GM19328 (cell line): ENCODE results near the gene PRKAR2A.

Experiments
- ATAC-seq: cut with Tn5 transposase; IDR thresholded peaks from one replicate; pipeline ENCODE4 v1.9.1; 2021; ENCODE audit warnings: mild to moderate bottlenecking, moderate library complexity; ENCODE audit not compliant: unreplicated experiment

PRKAR2A gene

GRCh38 chr3:48847504-48848423 is at the start of gene PRKAR2A:
PRKAR2A (minus strand) TSS chr3:48847874; CDS start chr3:48847596, 278 bp downstream.
- ATAC-seq, result peak; percentile 88

- no peak for ATAC-seq
Measured at GRCh38 chr3:48896936-48897335, 49.3 kb upstream of the PRKAR2A start.

- ATAC-seq, result no peak
Measured at GRCh38 chr3:48894516-48894915, 46.8 kb upstream of the PRKAR2A start.

GRCh38 chr3:48891606-48892005 is 43.9 kb upstream of the PRKAR2A start:
- ATAC-seq, result no peak

GRCh38 chr3:48885753-48886152 is 38.1 kb upstream of the PRKAR2A start:
- ATAC-seq, result no peak

- no peak for ATAC-seq
Measured at GRCh38 chr3:48881652-48882114, 34.0 kb upstream of the PRKAR2A start.

GRCh38 chr3:48881006-48881405 is 33.3 kb upstream of the PRKAR2A start:
- ATAC-seq, result no peak

GRCh38 chr3:48879994-48880377 is 32.3 kb upstream of the PRKAR2A start:
- ATAC-seq, result no peak

- no peak for ATAC-seq
Measured at GRCh38 chr3:48879307-48879993, 31.8 kb upstream of the PRKAR2A start.

GRCh38 chr3:48877671-48878070 is 30.0 kb upstream of the PRKAR2A start:
- ATAC-seq, result no peak

- ATAC-seq, result no peak
Measured at GRCh38 chr3:48863122-48863521, 15.4 kb upstream of the PRKAR2A start.

GRCh38 chr3:48859206-48859605 is 11.5 kb upstream of the PRKAR2A start:
- no peak for ATAC-seq

GRCh38 chr3:48858709-48859108 is 11.0 kb upstream of the PRKAR2A start:
- ATAC-seq, result no peak

GRCh38 chr3:48857641-48858040 is 10.0 kb upstream of the PRKAR2A start:
- ATAC-seq, result no peak

GRCh38 chr3:48856469-48856868 is 8.8 kb upstream of the PRKAR2A start:
- no peak for ATAC-seq

- no peak for ATAC-seq
Measured at GRCh38 chr3:48855681-48856447, 8.2 kb upstream of the PRKAR2A start.

GRCh38 chr3:48852151-48852550 is 4.5 kb upstream of the PRKAR2A start:
- no peak for ATAC-seq

- no peak for ATAC-seq
Measured at GRCh38 chr3:48851407-48851806, 3.7 kb upstream of the PRKAR2A start.

- no peak for ATAC-seq
Measured at GRCh38 chr3:48848816-48849515, 1.3 kb upstream of the PRKAR2A start.

- peak; percentile 20 for ATAC-seq
Measured at GRCh38 chr3:48847053-48847503, 596 bp downstream of the PRKAR2A start.
